Keratinocyte (primary cell): Measurements from ENCODE around the gene PCDH9. TPM values are rescaled to one million over a fixed set of nuclear protein-coding genes. Genes with fewer than 3 reads are reported as not detected.

Experiments
- DNase-seq: peaks from one replicate; pipeline ENCODE4 v3.0.0-alpha.2; 2011; ENCODE audit warnings: low read depth, missing footprints, low spot score
- FAIRE-seq: peaks from 2 replicates; lab custom pipeline; 2011; peaks lifted over from hg19 to GRCh38; lab: Jason Lieb, UNC
- H2AFZ ChIP-seq: 2 replicates; pipeline ENCODE4 v1.6.0; 2012; ENCODE audit warnings: low read length, control low read depth, inconsistent platforms; ENCODE audit not compliant: control insufficient read depth
- H3K27ac ChIP-seq: 2 replicates; pipeline ENCODE4 v1.5.1; 2011; ENCODE audit warnings: low read length; ENCODE audit not compliant: control insufficient read depth, insufficient read depth
- H3K27me3 ChIP-seq: 3 replicates; pipeline ENCODE4 v1.6.0; 2011; ENCODE audit warnings: low read length; ENCODE audit not compliant: control insufficient read depth, insufficient read depth; ENCODE audit errors: extremely low read depth
- H3K36me3 ChIP-seq, 2 experiments: 2 replicates in 1 of 2; 3 replicates in 1 of 2; pipeline ENCODE4 v1.5.1; 2011; ENCODE audit warnings: low read length in 2 of 2, mild to moderate bottlenecking in 1 of 2; ENCODE audit not compliant: control insufficient read depth in 2 of 2, insufficient read depth in 2 of 2; ENCODE audit errors: extremely low read depth in 1 of 2
- H3K4me1 ChIP-seq: 3 replicates; pipeline ENCODE4 v1.5.1; 2011; ENCODE audit warnings: low read length; ENCODE audit not compliant: control insufficient read depth, insufficient read depth; ENCODE audit errors: extremely low read depth
- H3K4me2 ChIP-seq: 3 replicates; pipeline ENCODE4 v1.6.0; 2011; ENCODE audit warnings: low read depth, low read length; ENCODE audit not compliant: control insufficient read depth, insufficient read depth; ENCODE audit errors: extremely low read depth
- H3K4me3 ChIP-seq, 3 experiments: fragments of 200-600 bp in 1 of 3; sonication (generic) in 1 of 3; 2 replicates in 2 of 3; 3 replicates in 1 of 3; pipeline ENCODE4 v1.5.1; 2011 to 2016; ENCODE audit warnings: low read length in 3 of 3, mild to moderate bottlenecking in 3 of 3, control low read depth in 2 of 3, inconsistent platforms in 1 of 3, low read depth in 1 of 3, mixed read lengths in 1 of 3, mixed run types in 1 of 3, moderate library complexity in 1 of 3; ENCODE audit not compliant: control insufficient read depth in 2 of 3, insufficient read depth in 2 of 3; ENCODE audit errors: extremely low read depth in 1 of 3
- H3K79me2 ChIP-seq: 2 replicates; pipeline ENCODE4 v1.6.0; 2012; ENCODE audit warnings: low read length; ENCODE audit not compliant: control insufficient read depth, insufficient read depth
- H3K9ac ChIP-seq: 3 replicates; pipeline ENCODE4 v1.6.0; 2011; ENCODE audit warnings: low read length; ENCODE audit not compliant: control insufficient read depth, insufficient read depth; ENCODE audit errors: extremely low read depth
- H3K9me1 ChIP-seq: 3 replicates; pipeline ENCODE4 v1.6.0; 2011; ENCODE audit warnings: low read length; ENCODE audit not compliant: control insufficient read depth, insufficient read depth; ENCODE audit errors: extremely low read depth
- H3K9me3 ChIP-seq: 2 replicates; pipeline ENCODE4 v1.5.1; 2012; ENCODE audit warnings: low read depth, low read length; ENCODE audit not compliant: control insufficient read depth
- H4K20me1 ChIP-seq: 3 replicates; pipeline ENCODE4 v1.6.0; 2011; ENCODE audit warnings: low read length; ENCODE audit not compliant: control insufficient read depth, insufficient read depth; ENCODE audit errors: extremely low read depth
- EZH2 ChIP-seq: IDR thresholded peaks from one replicate; pipeline ENCODE4 v1.6.1; 2012; ENCODE audit warnings: inconsistent platforms, mild to moderate bottlenecking, low read length, moderate library complexity
- dilution Hi-C: fragments of 300-500 bp; cut with MboI; formaldehyde crosslinking; loops from one replicate; pipeline ENCODE4 v1.7.0; 2020; ENCODE audit warnings: low sequenced_read_pairs; ENCODE audit not compliant: extremely low pct_ligation_motif_present
- polyA plus RNA-seq, 5 experiments: library from polyadenylated mRNA; depleted of rRNA in 3 of 5; stranded (reverse) in 3 of 5; stranded (forward) in 1 of 5; unstranded in 1 of 5; fragments of >200 nt; gene quantifications; 1 replicate in 1 of 5; 2 replicates in 3 of 5; 3 replicates in 1 of 5; pipeline versions ENCODE4 v1.2.1 to v1.2.3, GENCODE V29; 2011 to 2012; ENCODE audit warnings: missing spikeins in 2 of 5, low read depth in 1 of 5, low replicate concordance in 1 of 5
- TF ChIP-seq, protein P1 (sequence below), 3 experiments: IDR thresholded peaks in 1 of 3; conservative IDR thresholded peaks in 1 of 3; optimal IDR thresholded peaks in 1 of 3; 2 replicates in 2 of 3; 3 replicates in 1 of 3; pipeline versions ENCODE3 to v1.5.1; 2011; ENCODE audit warnings: low read length in 3 of 3, mild to moderate bottlenecking in 3 of 3, moderate library complexity in 2 of 3, control low read depth in 1 of 3, inconsistent platforms in 1 of 3; ENCODE audit not compliant: insufficient read depth in 2 of 3; ENCODE audit errors: extremely low read depth in 1 of 3

Gene PCDH9
- polyA plus RNA-seq, 1 donor (not counting 4 experiments of a cell fraction or from before 2014, with no cell fraction given), result 0.21 TPM

DNA sequence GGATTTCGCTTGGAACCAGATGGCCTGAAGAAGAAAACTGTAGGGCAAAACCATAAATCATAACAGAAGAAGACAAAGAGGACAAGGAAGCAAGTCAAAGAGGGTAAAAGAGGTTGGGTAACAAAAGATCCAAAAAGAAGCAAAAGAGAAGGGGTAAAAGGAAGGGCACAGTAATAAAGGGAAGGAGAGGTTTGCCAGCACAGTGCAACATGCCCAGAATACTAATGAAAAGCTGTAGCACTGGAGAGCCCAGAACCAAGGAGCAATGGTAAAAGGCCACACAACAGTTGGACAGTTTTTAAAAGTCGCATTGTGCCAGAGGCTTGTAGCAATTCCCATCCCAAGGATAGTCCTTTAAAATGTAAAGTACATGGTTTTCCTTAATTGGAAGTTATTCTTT is 506.6 kb downstream of the PCDH9 start:
- H3K79me2 ChIP-seq, result no peaks in the 10 kb centered on the region
- H3K4me2 ChIP-seq, result no peak overlapping the region
- TF ChIP-seq EZH2, result no peak
- TF ChIP-seq, protein P1, sequence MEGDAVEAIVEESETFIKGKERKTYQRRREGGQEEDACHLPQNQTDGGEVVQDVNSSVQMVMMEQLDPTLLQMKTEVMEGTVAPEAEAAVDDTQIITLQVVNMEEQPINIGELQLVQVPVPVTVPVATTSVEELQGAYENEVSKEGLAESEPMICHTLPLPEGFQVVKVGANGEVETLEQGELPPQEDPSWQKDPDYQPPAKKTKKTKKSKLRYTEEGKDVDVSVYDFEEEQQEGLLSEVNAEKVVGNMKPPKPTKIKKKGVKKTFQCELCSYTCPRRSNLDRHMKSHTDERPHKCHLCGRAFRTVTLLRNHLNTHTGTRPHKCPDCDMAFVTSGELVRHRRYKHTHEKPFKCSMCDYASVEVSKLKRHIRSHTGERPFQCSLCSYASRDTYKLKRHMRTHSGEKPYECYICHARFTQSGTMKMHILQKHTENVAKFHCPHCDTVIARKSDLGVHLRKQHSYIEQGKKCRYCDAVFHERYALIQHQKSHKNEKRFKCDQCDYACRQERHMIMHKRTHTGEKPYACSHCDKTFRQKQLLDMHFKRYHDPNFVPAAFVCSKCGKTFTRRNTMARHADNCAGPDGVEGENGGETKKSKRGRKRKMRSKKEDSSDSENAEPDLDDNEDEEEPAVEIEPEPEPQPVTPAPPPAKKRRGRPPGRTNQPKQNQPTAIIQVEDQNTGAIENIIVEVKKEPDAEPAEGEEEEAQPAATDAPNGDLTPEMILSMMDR (optimal IDR thresholded peaks at IDR 0.05 in 1 of 3, IDR thresholded peaks at IDR 0.05 in 1 of 3, conservative IDR thresholded peaks at IDR 0.05 in 1 of 3; ENCODE audit: extremely low read depth in 1 of 3, insufficient read depth in 2 of 3, low read length in 3 of 3), result no peak
- H3K27me3 ChIP-seq, result no peaks in the 10 kb centered on the region
- H3K36me3 ChIP-seq, result no peaks in the 10 kb centered on the region
- no peak overlapping the region for H3K27ac ChIP-seq
- dilution Hi-C loops, result no loop called here
- H3K4me1 ChIP-seq, result no peaks in the 10 kb centered on the region
- no peaks in the 10 kb centered on the region for H3K9me1 ChIP-seq
- FAIRE-seq, result no peak
- no peaks in the 10 kb centered on the region for H3K9me3 ChIP-seq
- no peaks in the 10 kb centered on the region for H4K20me1 ChIP-seq
- no peak overlapping the region for H3K4me3 ChIP-seq
- no peak overlapping the region for H3K9ac ChIP-seq
- H2AFZ ChIP-seq, result no peak overlapping the region
- DNase-seq, result no peak

DNA sequence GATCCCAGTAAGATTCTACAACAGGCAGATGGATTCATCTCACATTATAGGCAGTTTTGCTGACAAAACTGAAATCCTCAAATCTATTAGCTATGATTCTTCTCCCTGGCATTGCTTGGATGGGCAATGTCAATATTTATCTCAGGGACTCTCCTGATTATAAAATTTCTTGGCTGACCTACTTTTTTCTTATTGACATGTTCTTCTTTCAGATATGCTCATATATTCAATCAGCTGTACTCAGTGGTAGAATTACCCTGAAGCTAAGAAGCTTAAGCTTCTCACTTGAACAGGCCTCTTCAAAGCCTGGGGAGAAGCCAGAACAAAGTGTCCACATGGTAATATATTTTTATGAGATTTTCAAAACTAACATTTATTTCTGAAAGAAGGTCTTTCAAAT is 513.6 kb downstream of the PCDH9 start:
- Histone ChIP-seq H3K79me2 (no peaks in the 10 kb centered on the region), H4K20me1 (no peaks in the 10 kb centered on the region), H2AFZ (no peak overlapping the region), H3K9me1 (no peaks in the 10 kb centered on the region), H3K4me2 (no peak overlapping the region), H3K4me1 (no peaks in the 10 kb centered on the region), H3K4me3 (no peak overlapping the region), H3K36me3 (no peaks in the 10 kb centered on the region), H3K27ac (no peak overlapping the region), H3K27me3 (no peaks in the 10 kb centered on the region), H3K9me3 (no peaks in the 10 kb centered on the region), H3K9ac (no peak overlapping the region)
- TF ChIP-seq, protein P1 (optimal IDR thresholded peaks at IDR 0.05 in 1 of 3, IDR thresholded peaks at IDR 0.05 in 1 of 3, conservative IDR thresholded peaks at IDR 0.05 in 1 of 3; ENCODE audit: extremely low read depth in 1 of 3, insufficient read depth in 2 of 3, low read length in 3 of 3), result no peak
- no peak for TF ChIP-seq EZH2
- dilution Hi-C loops, result no loop called here
- no peak for DNase-seq
- FAIRE-seq, result no peak
